LNCaP clone FGC (cell line): Measurements from ENCODE around the gene CCDC142.

Source experiments
- DNase-seq: peaks from one replicate; pipeline ENCODE4 v3.0.0-alpha.2; 2011; ENCODE audit warnings: low read depth
- H3K4me3 ChIP-seq: 2 replicates; pipeline ENCODE4 v1.5.1; 2011; ENCODE audit warnings: mild to moderate bottlenecking, low read depth, low read length, control low read depth
- TF ChIP-seq, protein P1 (sequence below): IDR thresholded peaks from 2 replicates; pipeline ENCODE4 v1.5.1; 2012; ENCODE audit warnings: mild to moderate bottlenecking; ENCODE audit not compliant: control insufficient read depth, insufficient read depth; ENCODE audit errors: extremely low read depth

The CCDC142 gene

GRCh38 chr2:74505448-74506246, 22.8 kb upstream of the CCDC142 start:
- TF ChIP-seq, protein P1, sequence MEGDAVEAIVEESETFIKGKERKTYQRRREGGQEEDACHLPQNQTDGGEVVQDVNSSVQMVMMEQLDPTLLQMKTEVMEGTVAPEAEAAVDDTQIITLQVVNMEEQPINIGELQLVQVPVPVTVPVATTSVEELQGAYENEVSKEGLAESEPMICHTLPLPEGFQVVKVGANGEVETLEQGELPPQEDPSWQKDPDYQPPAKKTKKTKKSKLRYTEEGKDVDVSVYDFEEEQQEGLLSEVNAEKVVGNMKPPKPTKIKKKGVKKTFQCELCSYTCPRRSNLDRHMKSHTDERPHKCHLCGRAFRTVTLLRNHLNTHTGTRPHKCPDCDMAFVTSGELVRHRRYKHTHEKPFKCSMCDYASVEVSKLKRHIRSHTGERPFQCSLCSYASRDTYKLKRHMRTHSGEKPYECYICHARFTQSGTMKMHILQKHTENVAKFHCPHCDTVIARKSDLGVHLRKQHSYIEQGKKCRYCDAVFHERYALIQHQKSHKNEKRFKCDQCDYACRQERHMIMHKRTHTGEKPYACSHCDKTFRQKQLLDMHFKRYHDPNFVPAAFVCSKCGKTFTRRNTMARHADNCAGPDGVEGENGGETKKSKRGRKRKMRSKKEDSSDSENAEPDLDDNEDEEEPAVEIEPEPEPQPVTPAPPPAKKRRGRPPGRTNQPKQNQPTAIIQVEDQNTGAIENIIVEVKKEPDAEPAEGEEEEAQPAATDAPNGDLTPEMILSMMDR, result no peak
- H3K4me3 ChIP-seq, result no peak overlapping the region
- no peak for DNase-seq

- TF ChIP-seq, protein P1, result no peak
- DNase-seq, result no peak
- no peak overlapping the region for H3K4me3 ChIP-seq
Measured at GRCh38 chr2:74504591-74504990, 21.8 kb upstream of the CCDC142 start.

DNA sequence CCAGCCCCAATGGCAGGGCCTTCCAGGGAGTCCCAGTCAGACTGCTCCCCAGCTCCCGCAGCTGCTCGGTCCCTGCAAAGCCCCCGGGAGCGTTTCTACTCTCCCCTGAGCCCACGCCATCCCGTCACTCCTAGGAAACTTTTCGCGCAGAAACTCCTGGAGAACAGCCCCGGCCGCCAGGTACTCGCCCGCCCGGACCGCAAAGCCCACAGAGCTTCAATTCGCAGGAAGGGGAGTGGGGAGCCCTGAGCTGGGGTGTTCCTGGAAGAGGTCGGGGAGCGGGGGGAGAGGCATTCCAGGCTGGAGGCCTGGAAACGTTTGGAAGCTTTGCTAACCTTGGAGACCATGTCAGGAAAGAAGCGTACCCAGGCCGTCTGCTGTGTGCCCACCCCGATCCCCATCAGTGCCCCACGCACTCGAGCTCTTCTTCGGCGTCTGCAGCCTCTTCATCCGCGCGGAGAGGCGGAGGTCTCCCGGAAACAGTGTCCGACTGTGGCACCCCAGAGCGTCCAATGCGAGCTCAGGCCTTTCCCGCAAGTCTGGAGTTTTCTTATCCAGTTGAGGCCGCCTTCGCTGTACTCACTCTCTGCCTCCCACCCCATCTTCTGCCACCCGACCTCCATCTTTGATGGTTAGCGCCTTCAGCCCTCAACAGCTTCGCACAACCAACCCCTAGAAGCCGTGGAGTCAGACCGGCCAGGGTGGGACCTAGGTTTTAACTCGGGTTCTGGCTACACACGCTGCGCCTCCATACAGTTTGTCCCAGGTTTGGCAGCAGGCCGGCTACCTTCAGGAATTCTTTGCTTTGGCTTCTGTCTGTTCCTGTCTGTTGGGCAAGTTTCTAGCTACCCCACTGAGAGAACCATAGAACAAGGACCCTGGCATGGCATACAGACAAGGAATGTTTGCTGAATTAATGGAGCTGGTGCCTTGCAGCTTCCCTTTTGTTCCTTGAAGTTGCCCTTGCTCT, 21.0 kb upstream of the CCDC142 start:
- DNase-seq, result no peak
- TF ChIP-seq, protein P1, result no peak
- H3K4me3 ChIP-seq, result no peak overlapping the region

DNA sequence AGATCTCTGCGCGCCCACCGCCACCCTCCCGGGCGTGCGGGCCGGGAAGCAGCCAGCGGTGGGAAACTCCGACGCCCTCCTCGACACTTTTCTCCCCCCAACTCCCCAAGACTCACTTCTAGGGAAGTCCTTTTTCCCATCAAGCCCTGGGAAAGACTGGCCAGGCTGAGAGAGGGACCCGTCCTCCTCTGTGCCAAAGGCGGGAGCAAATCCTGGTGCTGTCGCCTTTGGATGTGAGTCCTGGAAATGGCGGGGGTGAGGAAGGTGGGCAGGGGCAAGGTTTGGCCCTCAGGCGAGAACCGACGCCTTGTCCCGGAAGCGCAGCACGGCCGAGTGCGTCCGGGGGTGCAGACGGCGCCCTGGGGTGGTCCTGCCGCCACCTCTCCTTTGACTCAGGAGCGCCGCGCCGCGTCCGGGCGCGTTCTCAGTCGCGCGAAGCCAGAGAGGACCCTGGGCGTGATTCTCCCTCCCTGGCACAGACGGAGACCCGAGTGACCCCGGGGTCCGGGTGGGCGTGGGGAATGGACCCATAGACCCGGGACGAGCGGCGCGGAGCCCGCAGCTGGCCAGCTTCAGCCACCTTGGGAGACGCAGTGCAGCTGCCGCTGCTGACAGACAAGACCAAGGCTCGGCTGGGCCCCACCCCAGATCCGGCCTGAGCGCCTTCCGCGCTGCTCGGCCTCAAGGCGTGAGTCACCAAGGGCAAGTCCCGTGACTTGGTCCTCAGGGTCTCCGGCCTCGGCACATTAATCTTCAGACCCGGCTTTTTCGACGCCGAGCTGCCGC, 20.1 kb upstream of the CCDC142 start:
- no peak for DNase-seq
- H3K4me3 ChIP-seq, result no peak overlapping the region
- TF ChIP-seq, protein P1, result no peak

DNA sequence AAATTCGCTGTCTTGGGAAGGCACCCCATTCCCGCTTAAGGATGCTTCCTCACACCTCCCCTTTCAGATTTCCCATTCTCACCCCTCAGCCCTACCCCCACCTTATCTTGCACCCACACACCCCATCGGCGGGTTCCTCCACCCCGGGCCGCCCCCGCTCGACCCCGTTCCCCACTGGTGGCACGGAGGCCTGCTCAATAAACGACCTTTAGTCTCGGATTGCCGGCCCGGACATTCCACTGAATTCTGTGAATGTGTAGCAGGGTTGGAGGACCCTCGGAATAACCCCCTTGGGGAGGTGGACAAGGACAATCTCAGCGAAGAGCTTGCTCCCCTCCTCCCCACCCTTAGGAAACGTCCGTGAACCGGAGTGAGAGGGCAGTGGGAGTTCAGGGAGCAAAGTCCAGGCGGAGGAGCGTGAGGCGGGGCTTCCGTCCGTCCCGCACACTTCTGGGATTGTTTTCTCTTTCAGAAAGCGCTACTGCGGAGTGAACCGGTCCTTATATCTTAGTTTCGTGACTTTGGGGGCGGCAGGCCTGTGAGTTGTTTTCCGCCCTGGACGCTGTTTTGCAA, 19.4 kb upstream of the CCDC142 start:
- no peak for DNase-seq
- TF ChIP-seq, protein P1, result no peak
- no peak overlapping the region for H3K4me3 ChIP-seq
